AG04449 (cell line): ENCODE results near the gene PPP1CA.

ENCODE experiments used
- CTCF ChIA-PET: fragments of 350-600 bp; formaldehyde crosslinking; extraction: SDS; loops from one replicate; lab custom pipeline; 2021; ENCODE audit warnings: antibody characterized with exemption; lab: Yijun Ruan, JAX
- POLR2A ChIA-PET: fragments of 400-600, 350-600 bp; formaldehyde crosslinking; extraction: SDS; loops from one replicate; lab custom pipeline; 2020; ENCODE audit warnings: antibody characterized with exemption, inconsistent platforms; lab: Yijun Ruan, JAX
- DNase-seq: peaks from one replicate; pipeline ENCODE4 v3.0.0-alpha.2; 2010; ENCODE audit warnings: low read depth, low spot score
- H3K4me3 ChIP-seq: 2 replicates; pipeline ENCODE4 v1.5.1; 2011; ENCODE audit warnings: low read depth, mild to moderate bottlenecking, control low read depth, low read length
- CTCF ChIP-seq: IDR thresholded peaks from one replicate; pipeline ENCODE4 v1.5.1; 2011; ENCODE audit warnings: mild to moderate bottlenecking, moderate library complexity, low read length, control low read depth, inconsistent platforms; ENCODE audit not compliant: insufficient read depth; ENCODE audit errors: missing control alignments

PPP1CA gene

GRCh38 chr11:67352546-67353316 lies 48.9 kb downstream of the PPP1CA start:
- POLR2A ChIA-PET = interaction anchor here (0.9 to 5.4 kb wide), 9 partner anchors 9 to 49 kb away, joined by 3 to 76 read pairs (median 6); partner anchors contain the start of genes CLCF1, PPP1CA and RAD9A
- CTCF ChIA-PET = interaction anchor here (1.2 to 41.2 kb wide), 6 partner anchors 14 to 117 kb away, joined by 4 to 2108 read pairs (median 74); partner anchors contain the start of genes CLCF1, PPP1CA, RAD9A and TBC1D10C
- H3K4me3 ChIP-seq = peak overlapping the region; percentile 92
- DNase-seq = no peak
- no peak for TF ChIP-seq CTCF

GRCh38 chr11:67351275-67352005 lies 50.2 kb downstream of the PPP1CA start:
- no peak for DNase-seq
- ChIA-PET CTCF (interaction anchor here (0.6 to 41.2 kb wide), 34 partner anchors 13 to 451 kb away, joined by 3 to 2108 read pairs (median 5); partner anchors contain the start of genes ANKRD13D, CDK2AP2, CLCF1 and GRK2), POLR2A (interaction anchor here (0.6 to 5.4 kb wide), 6 partner anchors 17 to 50 kb away, joined by 3 to 76 read pairs (median 4); partner anchors contain the start of genes CLCF1 and PPP1CA)
- peak; percentile 88 for TF ChIP-seq CTCF
- H3K4me3 ChIP-seq = peak overlapping the region; percentile 21

- H3K4me3 ChIP-seq = no peak overlapping the region
- no peak for TF ChIP-seq CTCF
- POLR2A ChIA-PET = no interaction called here
- no peak for DNase-seq
- CTCF ChIA-PET = interaction anchor here (0.9 to 41.2 kb wide), 9 partner anchors 12 to 233 kb away, joined by 3 to 2108 read pairs (median 7); partner anchors contain the start of genes CLCF1, GRK2, GSTP1 and PPP1CA
These were observed 51.7 kb downstream of the PPP1CA start for GRCh38 chr11:67349928-67350465.

GRCh38 chr11:67349457-67349856 lies 52.2 kb downstream of the PPP1CA start:
- ChIA-PET CTCF (interaction anchor here (0.8 to 41.2 kb wide), 6 partner anchors 11 to 134 kb away, joined by 3 to 2108 read pairs (median 74); partner anchors contain the start of genes CLCF1, PPP1CA, RAD9A and TBC1D10C), POLR2A (interaction anchor here (0.6 kb wide), 1 partner anchor 125 kb away, joined by 3 read pairs; no protein-coding TSS in a partner anchor)
- H3K4me3 ChIP-seq = no peak overlapping the region
- DNase-seq = no peak
- no peak for TF ChIP-seq CTCF

- H3K4me3 ChIP-seq = no peak overlapping the region
- ChIA-PET CTCF (interaction anchor here (0.8 to 41.2 kb wide), 7 partner anchors 11 to 134 kb away, joined by 3 to 2108 read pairs (median 67); partner anchors contain the start of genes CLCF1, PPP1CA, RAD9A and TBC1D10C), POLR2A (interaction anchor here (0.6 kb wide), 1 partner anchor 125 kb away, joined by 3 read pairs; no protein-coding TSS in a partner anchor)
- no peak for DNase-seq
- TF ChIP-seq CTCF = no peak
These were observed 52.6 kb downstream of the PPP1CA start for GRCh38 chr11:67349036-67349435.
